Amygdala (tissue), 56 donors: ENCODE data around the gene SOX5.

Experiments
- DNase-seq, 56 donors: peaks; one replicate each; lab custom pipeline; 2025; lab: John Stamatoyannopoulos, UW

Gene SOX5

GRCh38 chr12:23949348-23950209 is at the start of gene SOX5:
SOX5 (minus strand) TSS chr12:23949670; CDS start chr12:23949601, 69 bp downstream.
- DNase-seq: peak in 21 of 56 donors; percentile 3 to 52 (median 29)

GRCh38 chr12:23987046-23987445 is 37.6 kb upstream of the SOX5 start:
- no peak for DNase-seq

- DNase-seq: no peak
These were observed 31.4 kb upstream of the SOX5 start for GRCh38 chr12:23980826-23981225.

GRCh38 chr12:23964812-23965211 is 15.3 kb upstream of the SOX5 start:
- no peak for DNase-seq

- no peak for DNase-seq
These were observed 10.4 kb upstream of the SOX5 start for GRCh38 chr12:23959826-23960225.

- no peak for DNase-seq
These were observed 4.9 kb upstream of the SOX5 start for GRCh38 chr12:23954332-23954731.

- no peak for DNase-seq
These were observed 2.6 kb upstream of the SOX5 start for GRCh38 chr12:23952071-23952470.

- DNase-seq: peak in 4 of 56 donors; percentile 1 to 24 (median 9)
These were observed 1.4 kb upstream of the SOX5 start for GRCh38 chr12:23950775-23951451.

- peak in 8 of 56 donors; percentile 2 to 35 (median 14) for DNase-seq
These were observed 822 bp upstream of the SOX5 start for GRCh38 chr12:23950210-23950774.

- no peak for DNase-seq
These were observed 1.2 kb downstream of the SOX5 start for GRCh38 chr12:23948291-23948690.

- no peak for DNase-seq
These were observed 2.1 kb downstream of the SOX5 start for GRCh38 chr12:23947395-23947794.

- no peak for DNase-seq
These were observed 4.2 kb downstream of the SOX5 start for GRCh38 chr12:23945249-23945648.

- DNase-seq: peak in 8 of 56 donors; percentile 2 to 35 (median 18)
These were observed 5.4 kb downstream of the SOX5 start for GRCh38 chr12:23944067-23944466.

GRCh38 chr12:23942841-23943240 is 6.6 kb downstream of the SOX5 start:
- no peak for DNase-seq

- DNase-seq: no peak
These were observed 7.7 kb downstream of the SOX5 start for GRCh38 chr12:23941780-23942179.

- no peak for DNase-seq
These were observed 11.0 kb downstream of the SOX5 start for GRCh38 chr12:23938422-23938821.

GRCh38 chr12:23931176-23931575 is 18.3 kb downstream of the SOX5 start:
- no peak for DNase-seq

- no peak for DNase-seq
These were observed 18.9 kb downstream of the SOX5 start for GRCh38 chr12:23930599-23930998.

- no peak for DNase-seq
These were observed 19.6 kb downstream of the SOX5 start for GRCh38 chr12:23929906-23930305.

GRCh38 chr12:23927907-23928306 is 21.6 kb downstream of the SOX5 start:
- DNase-seq: no peak

- DNase-seq: peak in 3 of 56 donors; percentile 1 to 7 (median 5)
These were observed 28.2 kb downstream of the SOX5 start for GRCh38 chr12:23921099-23921856.
